Lung microvascular endothelial cell (primary cell): ENCODE measurements around the gene ZFYVE21. TPM values are rescaled to one million over a fixed set of nuclear protein-coding genes. Genes with fewer than 3 reads are reported as not detected.

Experiments
- DNase-seq, 2 donors: peaks; one replicate each; pipeline versions ENCODE4 v3.0.0 to v3.0.0-alpha.2; 2010; ENCODE audit warnings: low read depth in 2 of 2
- total RNA-seq: library from RNA; depleted of rRNA; stranded (reverse); fragments of >200 nt; gene quantifications from 2 replicates; pipeline ENCODE4 v1.2.1, GENCODE V29; 2014

ZFYVE21 gene
- total RNA-seq, 1 donor from 2014 or later = 90.9 TPM

- DNase-seq = peak; percentile 89 to 96
These were observed 10.5 kb upstream of the ZFYVE21 start for GRCh38 chr14:103705118-103705503.

- DNase-seq = no peak
These were observed 9.9 kb upstream of the ZFYVE21 start for GRCh38 chr14:103705504-103706284.

- no peak for DNase-seq
These were observed 8.9 kb upstream of the ZFYVE21 start for GRCh38 chr14:103706551-103707328.

- DNase-seq = no peak
These were observed 8.0 kb upstream of the ZFYVE21 start for GRCh38 chr14:103707329-103708263.

- no peak for DNase-seq
These were observed 6.8 kb upstream of the ZFYVE21 start for GRCh38 chr14:103708750-103709187.

- DNase-seq = no peak
These were observed 5.8 kb upstream of the ZFYVE21 start for GRCh38 chr14:103709814-103710213.

- peak in 1 of 2 donors; percentile 21 for DNase-seq
These were observed 4.7 kb upstream of the ZFYVE21 start for GRCh38 chr14:103710771-103711377.

- DNase-seq = peak; percentile 28 to 52
These were observed 3.8 kb upstream of the ZFYVE21 start for GRCh38 chr14:103711516-103712431.

GRCh38 chr14:103712633-103713247 lies 2.9 kb upstream of the ZFYVE21 start:
- no peak for DNase-seq

GRCh38 chr14:103713304-103714062 lies 2.1 kb upstream of the ZFYVE21 start:
- no peak for DNase-seq

GRCh38 chr14:103714063-103714724 lies 1.4 kb upstream of the ZFYVE21 start:
- DNase-seq = no peak

GRCh38 chr14:103716091-103716801 lies 636 bp downstream of the ZFYVE21 start:
- peak in 1 of 2 donors; percentile 33 for DNase-seq

GRCh38 chr14:103716899-103717411 lies 1.3 kb downstream of the ZFYVE21 start:
- DNase-seq = no peak

GRCh38 chr14:103718572-103718971 lies 3.0 kb downstream of the ZFYVE21 start:
- peak in 1 of 2 donors; percentile 70 for DNase-seq

GRCh38 chr14:103719751-103720150 lies 4.1 kb downstream of the ZFYVE21 start:
- DNase-seq = no peak

GRCh38 chr14:103721334-103722120 lies 5.9 kb downstream of the ZFYVE21 start:
- no peak for DNase-seq

GRCh38 chr14:103723748-103724081 lies 8.1 kb downstream of the ZFYVE21 start:
- no peak for DNase-seq
